HG03108 (cell line): ENCODE measurements around the gene CEP120.
"Not testable (repeated sequence)": the region's sequence is repeated elsewhere in the genome, so short reads cannot be mapped to it uniquely, and the experiment has no call there.

ENCODE experiments used
- ATAC-seq: cut with Tn5 transposase; IDR thresholded peaks from one replicate; pipeline ENCODE4 v1.9.1; 2021; ENCODE audit warnings: moderate library complexity; ENCODE audit not compliant: unreplicated experiment

Gene CEP120

DNA sequence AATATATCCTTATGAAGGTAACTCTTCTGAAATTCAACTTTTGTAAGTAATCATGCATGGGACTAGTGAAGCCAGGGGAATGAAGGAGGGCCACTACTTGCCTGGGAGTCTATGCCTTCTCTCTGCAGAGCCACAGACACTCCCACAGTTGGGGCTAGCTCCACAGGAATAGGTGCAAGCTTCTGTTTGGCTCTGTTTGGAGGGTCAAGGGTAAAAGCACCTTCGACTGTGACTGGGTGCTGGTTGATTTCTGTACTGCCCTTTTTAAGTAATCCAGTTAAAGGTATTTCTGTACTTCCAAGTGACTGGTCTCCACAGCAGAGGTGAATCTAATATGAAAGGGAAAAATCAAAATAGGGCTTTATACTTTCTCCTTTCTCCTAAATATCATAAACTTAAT lies 32.2 kb downstream of the CEP120 start:
- no peak for ATAC-seq

DNA sequence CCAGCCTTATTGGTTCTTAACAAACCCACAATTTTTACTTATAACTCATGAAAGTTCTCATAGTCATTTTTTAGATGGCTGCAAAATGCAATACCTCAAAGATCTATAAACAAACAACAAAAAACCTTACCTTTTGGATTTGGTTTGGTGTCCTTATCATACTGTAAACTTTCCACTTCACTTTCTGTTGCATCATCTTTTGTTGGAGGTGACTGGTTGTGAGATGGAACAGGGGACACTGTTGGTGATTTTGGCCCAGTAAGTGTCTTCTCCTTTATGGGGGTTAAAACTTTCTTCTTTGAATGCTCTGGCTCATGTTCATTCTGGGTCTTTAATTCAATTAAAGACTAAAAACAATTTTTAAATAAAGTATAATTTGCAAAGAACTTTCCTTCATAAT lies 33.4 kb downstream of the CEP120 start:
- ATAC-seq = no peak

DNA sequence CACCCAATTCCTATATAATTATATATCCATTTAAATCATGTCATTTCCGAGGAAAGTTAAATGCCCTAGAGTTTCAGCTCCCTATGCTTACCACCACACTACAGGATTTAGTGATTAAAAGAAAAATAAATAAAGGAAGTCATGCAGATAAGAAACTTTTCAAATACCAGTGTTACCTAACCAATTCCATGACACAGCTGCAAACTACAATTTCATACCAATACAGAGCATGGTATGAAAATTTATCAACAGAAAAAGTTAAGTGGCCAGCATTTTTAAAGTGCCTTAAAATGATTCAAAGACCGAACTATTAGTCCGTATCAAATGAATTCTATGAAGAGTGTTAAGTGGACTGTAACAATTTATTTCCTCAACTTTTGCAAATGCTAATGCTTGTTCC lies 35.9 kb downstream of the CEP120 start:
- ATAC-seq = no peak

DNA sequence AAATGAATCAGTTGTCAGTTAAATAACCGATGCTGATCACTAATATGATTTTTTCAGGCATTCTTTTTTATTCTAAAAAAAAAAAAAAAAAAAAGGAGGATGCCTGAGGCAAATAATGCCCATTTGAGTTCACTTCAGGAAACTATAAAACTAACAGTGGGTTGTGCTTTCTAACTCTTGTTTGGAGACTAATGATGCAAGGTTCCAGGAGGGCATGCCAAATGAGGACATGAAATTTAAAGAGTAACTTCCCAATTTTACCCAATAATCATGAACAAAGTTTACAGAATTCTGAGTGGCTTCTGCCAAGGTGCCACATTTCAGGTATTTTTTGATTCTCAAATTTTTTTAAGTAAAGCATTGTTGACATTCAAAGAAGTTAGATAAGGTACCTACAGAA lies 41.0 kb downstream of the CEP120 start:
- ATAC-seq = no peak

DNA sequence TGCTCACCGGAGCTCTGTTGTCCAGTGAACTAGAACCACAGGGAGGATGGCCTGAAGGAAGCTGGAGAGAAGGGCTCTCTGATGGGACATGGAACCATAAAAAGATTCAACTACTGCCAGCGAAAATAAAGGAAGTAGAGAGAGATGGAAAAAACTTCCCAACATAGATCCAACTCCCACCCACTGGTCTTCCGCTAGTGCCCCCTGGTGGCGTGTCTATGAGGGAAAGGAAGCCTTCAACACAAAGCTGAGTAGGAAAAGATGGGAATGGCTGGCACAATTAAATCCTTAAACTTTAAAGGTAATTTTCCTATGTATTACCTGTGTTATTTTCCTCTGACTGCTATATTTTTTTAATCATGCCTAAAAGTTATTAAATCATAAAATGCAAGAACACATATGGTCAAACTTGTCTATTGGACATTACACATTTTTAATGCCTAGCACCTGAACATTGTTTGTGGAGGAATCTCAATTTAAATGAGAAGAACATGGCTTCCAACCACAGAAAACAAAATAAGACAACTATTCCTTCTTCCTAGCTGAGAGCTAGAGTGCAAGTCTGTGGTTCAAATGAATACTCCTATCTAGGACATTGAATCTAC lies 51.5 kb downstream of the CEP120 start:
- ATAC-seq = no peak

- no peak for ATAC-seq
Measured at GRCh38 chr5:123369371-123369968, 53.7 kb downstream of the CEP120 start.

- ATAC-seq = no peak
Measured at GRCh38 chr5:123367739-123368138, 55.5 kb downstream of the CEP120 start.

- no peak for ATAC-seq
Measured at GRCh38 chr5:123365156-123365555, 58.0 kb downstream of the CEP120 start.

GRCh38 chr5:123364441-123365155 lies 58.6 kb downstream of the CEP120 start:
- ATAC-seq = no peak

- ATAC-seq = no peak
Measured at GRCh38 chr5:123360910-123361309, 62.3 kb downstream of the CEP120 start.

- no peak for ATAC-seq
Measured at GRCh38 chr5:123360201-123360571, 63.0 kb downstream of the CEP120 start.

DNA sequence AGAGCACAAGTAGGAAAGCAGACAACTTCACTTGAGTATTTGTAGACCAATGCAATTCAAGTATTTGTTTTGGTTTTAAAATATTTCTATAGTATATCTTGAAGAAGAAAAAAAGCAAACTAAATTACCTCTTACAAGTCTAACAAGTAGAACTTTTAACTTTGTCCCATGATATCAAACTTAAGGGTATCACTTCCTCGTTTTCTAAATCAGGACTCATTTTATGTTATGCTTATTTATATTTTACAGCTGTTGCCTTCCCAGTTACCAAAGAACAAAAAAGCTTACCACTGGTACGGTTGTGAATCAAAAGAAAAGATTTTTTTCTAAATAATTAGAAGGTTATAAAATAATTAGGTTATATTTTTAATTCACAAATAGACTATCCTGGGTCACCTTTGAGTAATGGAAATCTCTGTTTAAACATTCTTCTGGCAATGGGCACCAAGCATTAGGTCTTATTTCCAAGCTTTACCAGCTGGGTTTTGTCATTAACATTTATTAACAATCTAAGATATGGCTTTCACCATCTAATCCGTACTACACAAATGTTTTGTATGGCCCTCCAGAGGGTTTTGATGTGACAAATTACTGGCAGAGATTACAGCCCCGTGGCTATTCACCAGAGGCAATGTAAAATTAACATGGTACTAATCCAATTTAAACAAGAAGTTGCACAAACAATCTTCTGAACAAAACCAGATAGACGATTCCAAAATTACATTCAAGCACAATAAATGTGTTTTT lies 63.6 kb downstream of the CEP120 start:
- ATAC-seq = no peak

- no peak for ATAC-seq
Measured at GRCh38 chr5:123358751-123359150, 64.5 kb downstream of the CEP120 start.

GRCh38 chr5:123358304-123358703 lies 64.9 kb downstream of the CEP120 start:
- ATAC-seq = no peak

GRCh38 chr5:123351820-123352219 lies 71.4 kb downstream of the CEP120 start:
- no peak for ATAC-seq

DNA sequence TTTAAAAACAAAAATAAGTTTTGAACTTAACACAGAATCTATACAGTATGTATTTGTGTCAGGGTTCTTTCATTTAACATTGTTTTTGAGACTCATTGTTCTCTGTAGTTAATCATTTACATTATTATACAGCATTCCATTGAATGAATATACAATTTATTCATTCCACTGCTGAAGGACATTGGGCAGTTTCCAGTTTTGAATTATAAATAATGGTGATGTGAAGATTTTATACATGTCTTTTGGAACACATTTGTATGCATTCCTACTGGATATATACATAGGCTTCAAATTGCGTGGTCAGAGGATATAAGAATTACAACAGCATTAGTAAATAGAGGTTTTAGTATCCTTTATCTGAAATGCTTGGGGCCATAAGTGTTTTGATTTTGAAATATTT lies 72.0 kb downstream of the CEP120 start:
- no peak for ATAC-seq

- no peak for ATAC-seq
Measured at GRCh38 chr5:123350742-123351141, 72.5 kb downstream of the CEP120 start.

DNA sequence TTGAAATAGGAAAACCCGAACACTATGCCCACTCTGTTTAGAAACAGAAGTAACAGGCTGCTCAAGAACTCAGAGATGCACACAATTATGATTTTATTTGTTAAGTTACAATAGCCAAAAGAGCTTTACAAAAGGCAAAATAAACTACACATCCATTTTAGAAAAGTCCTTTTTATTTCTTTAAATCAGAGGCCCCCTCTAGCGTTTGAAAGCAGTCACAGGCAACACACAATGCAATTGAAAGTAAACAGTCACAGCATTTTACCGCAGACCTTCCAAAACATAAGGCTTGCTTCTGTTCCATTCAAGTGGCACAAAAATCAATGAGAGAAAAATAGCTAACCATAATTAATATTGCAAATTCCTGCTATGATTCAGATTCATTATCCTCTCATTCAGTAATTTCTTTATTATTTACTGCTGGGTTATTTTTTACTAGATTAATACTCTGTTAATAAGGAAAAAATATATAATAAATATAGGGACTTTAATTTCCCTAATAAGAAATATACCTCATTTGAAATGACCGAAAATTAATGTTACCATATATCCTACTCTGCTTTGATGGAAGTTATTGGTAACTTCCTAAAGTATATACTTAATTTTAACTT lies 78.3 kb downstream of the CEP120 start:
- ATAC-seq = no peak

DNA sequence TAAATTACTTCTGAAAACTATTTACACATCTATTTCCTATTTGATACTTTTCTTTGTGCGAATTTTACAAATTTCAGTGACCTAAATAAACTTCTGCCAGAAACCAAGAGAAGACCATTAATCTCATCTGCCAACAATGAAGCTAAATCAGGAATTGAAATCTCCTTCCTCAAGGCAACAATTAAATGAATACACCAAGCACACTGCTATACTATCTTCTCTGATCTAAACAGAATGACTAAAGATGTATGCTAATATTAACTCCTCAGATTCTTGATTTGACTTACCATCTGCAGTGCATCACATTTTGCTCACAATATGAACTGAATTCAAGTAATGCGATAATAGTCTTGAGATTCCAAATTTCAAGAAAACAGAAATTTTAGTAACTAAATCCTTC lies 82.3 kb downstream of the CEP120 start:
- no peak for ATAC-seq

GRCh38 chr5:123308377-123308776 lies 114.8 kb downstream of the CEP120 start:
- not testable (repeated sequence) for ATAC-seq

DNA sequence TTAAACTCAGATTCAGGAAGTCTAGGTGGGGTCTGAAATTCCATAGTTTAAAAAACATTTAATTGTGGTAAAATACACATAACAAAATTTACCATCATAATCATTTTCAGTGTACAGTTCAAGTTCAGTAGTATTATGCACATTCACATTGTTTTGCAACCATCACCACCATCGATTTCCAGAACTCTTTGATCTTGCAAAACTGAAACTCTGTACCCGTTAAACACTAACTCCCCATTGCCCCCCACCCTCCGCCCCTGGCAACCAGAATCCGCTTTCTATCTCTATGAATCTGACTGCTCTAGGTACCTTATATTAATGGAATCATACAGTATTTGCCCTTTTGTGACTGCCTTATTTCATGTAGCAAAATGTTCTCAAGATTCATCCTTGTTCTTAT lies 117.5 kb downstream of the CEP120 start:
- no peak for ATAC-seq
